HG02973 (cell line): ENCODE results near the gene MAP4.

ENCODE experiments used
- ATAC-seq: cut with Tn5 transposase; IDR thresholded peaks from one replicate; pipeline ENCODE4 v1.9.1; 2021; ENCODE audit warnings: moderate library complexity; ENCODE audit not compliant: unreplicated experiment

MAP4 gene

GRCh38 chr3:47870702-47871260 lies 145.4 kb downstream of the MAP4 start:
- no peak for ATAC-seq

GRCh38 chr3:47870156-47870555 lies 146.1 kb downstream of the MAP4 start:
- ATAC-seq: no peak

DNA sequence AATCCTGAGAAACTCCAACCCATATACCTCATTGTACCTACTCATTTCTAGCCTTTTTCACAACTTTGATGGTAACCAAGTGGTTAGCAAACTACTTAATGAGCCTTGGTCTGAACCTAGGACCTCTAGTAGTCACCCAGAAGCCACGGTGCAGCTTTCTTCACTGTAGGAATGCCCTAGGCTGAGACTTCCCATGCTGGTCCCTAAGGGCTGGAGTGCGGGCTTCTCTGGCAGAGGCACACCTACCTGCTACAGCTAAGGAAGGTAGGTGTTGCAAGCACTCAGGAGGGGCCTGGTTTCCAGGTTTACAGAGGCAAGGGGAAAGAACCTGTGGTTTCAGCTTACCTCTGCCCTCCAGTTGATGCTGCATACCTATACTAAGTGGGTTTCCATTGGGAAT lies 147.9 kb downstream of the MAP4 start:
- no peak for ATAC-seq

GRCh38 chr3:47867451-47868044 lies 148.7 kb downstream of the MAP4 start:
- no peak for ATAC-seq

- ATAC-seq: no peak
These were observed 151.0 kb downstream of the MAP4 start for GRCh38 chr3:47865192-47865591.

- ATAC-seq: no peak
These were observed 152.7 kb downstream of the MAP4 start for GRCh38 chr3:47863391-47864128.

DNA sequence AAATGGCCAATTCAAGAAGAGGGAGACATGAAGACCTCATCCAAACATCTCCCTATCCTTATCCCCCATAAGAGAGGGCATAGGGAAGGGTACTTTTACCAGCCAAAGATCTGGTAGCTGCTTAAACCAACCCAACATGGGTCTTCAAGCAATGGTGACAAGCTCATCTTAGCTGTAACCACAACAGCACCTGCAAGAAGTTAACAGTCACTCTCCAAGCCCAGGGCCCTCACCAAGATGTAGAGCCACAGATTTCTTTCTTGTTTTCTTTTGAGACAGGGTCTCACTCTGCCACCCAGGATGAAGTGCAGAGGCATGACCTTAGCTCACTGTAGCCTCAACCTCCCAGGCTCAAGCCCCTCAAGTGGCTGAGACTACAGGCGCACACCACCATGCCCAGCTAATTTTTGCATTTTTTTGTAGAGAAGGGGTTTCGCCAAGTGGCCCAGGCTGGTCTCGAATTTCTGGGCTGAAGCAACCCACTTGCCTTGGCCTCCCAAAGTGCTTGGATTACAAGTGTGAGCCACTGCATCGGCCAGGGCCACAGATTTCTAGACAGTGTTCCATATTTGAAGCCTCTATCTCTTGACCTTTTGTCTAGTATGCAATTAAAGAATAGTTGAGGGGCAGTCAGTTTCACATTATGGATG lies 156.1 kb downstream of the MAP4 start:
- ATAC-seq: no peak

- ATAC-seq: no peak
These were observed 159.1 kb downstream of the MAP4 start for GRCh38 chr3:47857151-47857550.

- no peak for ATAC-seq
These were observed 159.5 kb downstream of the MAP4 start for GRCh38 chr3:47856669-47857068.

DNA sequence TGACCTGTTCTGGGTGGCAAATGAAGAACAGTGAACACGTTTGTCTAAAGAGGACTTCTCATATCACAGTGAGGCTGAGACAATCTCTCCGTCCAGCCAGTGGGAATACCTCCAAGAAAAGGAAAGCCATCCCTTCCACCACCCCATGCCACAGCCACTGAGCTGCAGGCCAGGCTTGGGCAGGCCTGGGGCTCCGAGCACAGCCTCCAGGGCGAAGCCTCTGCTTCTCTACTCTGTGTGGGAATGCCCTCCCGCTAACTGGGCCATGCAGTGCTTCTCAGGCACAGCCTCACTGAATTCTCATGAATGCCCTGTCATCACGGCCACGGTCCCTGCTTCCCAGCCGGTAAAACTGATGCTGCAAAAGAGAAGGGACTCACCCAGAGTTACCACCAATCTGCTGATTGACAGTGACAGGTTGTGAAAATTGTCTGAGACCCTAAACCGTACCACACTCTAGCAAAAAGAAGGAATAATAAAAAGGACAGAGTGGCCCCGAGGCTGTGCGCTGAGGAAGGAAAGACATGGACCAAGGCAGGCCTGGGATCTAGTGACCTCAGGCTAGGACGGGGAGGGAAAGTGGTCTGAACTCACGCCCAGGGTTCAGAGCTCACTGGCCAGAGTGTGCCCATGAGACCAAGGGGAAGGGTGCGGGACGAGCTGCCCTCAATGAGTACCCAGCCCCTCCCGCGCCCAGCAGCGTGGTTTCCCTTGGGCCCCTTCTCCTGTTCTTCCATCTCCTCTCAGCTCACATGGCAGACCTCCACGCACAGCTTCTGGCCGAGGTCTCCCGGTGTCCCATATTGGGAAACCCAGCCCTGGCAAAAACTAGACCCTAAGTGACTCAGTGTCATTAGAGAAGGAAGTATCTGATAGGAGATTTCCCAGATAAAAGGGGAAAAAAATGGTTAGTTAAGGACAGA lies 160.5 kb downstream of the MAP4 start:
- no peak for ATAC-seq

- no peak for ATAC-seq
These were observed 161.3 kb downstream of the MAP4 start for GRCh38 chr3:47854720-47855455.

- ATAC-seq: no peak
These were observed 161.9 kb downstream of the MAP4 start for GRCh38 chr3:47854267-47854666.

- ATAC-seq: no peak
These were observed 163.3 kb downstream of the MAP4 start for GRCh38 chr3:47852604-47853602.

GRCh38 chr3:47851888-47852603 lies 164.2 kb downstream of the MAP4 start:
- no peak for ATAC-seq

DNA sequence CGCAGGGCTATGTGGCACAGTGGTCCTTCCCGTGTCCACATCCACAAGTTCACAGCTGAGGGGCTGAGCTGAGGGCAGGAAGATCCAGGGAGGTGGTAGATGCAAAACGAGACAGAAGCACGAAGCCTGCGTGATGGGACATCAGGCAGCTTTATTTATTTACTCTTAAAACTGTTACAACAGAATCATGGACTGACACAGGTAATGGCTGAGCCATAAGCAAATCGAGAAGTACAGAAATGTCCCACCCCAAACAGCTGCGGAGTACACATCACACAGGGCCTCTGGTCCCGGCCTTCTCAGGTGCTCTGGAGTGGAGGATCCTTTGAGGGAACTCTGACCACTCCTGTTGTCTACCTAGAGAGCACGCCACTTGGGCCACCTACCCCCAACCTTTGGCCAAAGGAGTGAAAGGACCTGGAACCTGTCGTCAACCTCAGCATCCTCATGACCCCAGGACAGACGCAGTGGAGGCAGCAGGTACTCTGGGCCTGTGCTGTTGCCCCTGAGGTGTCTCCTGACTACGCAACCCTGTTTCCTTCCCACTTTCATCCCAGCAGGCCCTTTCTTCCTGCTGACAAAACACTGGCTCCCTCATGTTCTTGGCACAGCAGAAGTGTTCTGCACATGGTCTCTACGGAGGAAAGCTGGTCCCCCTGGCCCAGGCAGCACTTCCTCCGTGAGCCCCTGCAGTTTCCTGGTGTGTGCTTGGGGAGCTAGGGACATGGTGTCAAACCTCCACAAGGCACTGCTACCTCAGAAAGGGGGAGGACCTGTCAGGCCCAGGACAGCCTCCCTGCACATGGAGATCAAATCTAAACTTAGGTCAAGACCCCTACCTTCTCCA lies 165.4 kb downstream of the MAP4 start:
- ATAC-seq: no peak

GRCh38 chr3:47849699-47850563 lies 166.3 kb downstream of the MAP4 start:
- ATAC-seq: no peak
